Skeletal muscle satellite cell (primary cell): Measurements from ENCODE around the gene PLEKHO2.

Source experiments
- H3K27me3 ChIP-seq: 2 replicates; pipeline ENCODE4 v1.7.0; 2013; ENCODE audit warnings: low read length; ENCODE audit not compliant: control insufficient read depth, insufficient read depth
- H3K36me3 ChIP-seq: 2 replicates; pipeline ENCODE4 v1.7.0; 2013; ENCODE audit warnings: mild to moderate bottlenecking, control low read depth, low read length; ENCODE audit not compliant: insufficient read depth
- H3K4me1 ChIP-seq: 2 replicates; pipeline ENCODE4 v1.7.0; 2013; ENCODE audit warnings: low read length; ENCODE audit not compliant: control insufficient read depth, insufficient read depth
- H3K4me2 ChIP-seq: 2 replicates; pipeline ENCODE4 v1.7.0; 2013; ENCODE audit warnings: mild to moderate bottlenecking, low read length
- H3K4me3 ChIP-seq: 2 replicates; pipeline ENCODE4 v1.7.0; 2013; ENCODE audit warnings: low read length
- H3K9ac ChIP-seq: 2 replicates; pipeline ENCODE4 v1.7.0; 2013; ENCODE audit warnings: mild to moderate bottlenecking, low read depth, low read length, moderate library complexity
- H3K9me3 ChIP-seq: replicated peaks from 2 replicates; pipeline ENCODE4 v1.7.0; 2013; ENCODE audit warnings: mild to moderate bottlenecking, control low read depth, low read length

Gene PLEKHO2

GRCh38 chr15:64847448-64847847 lies 5.7 kb downstream of the PLEKHO2 start:
- Histone ChIP-seq H3K4me2 (no peak overlapping the region), H3K4me1 (peaks cover 54% of the 10 kb centered on the region), H3K4me3 (no peak overlapping the region), H3K27me3 (no peaks in the 10 kb centered on the region), H3K36me3 (peaks cover 34% of the 10 kb centered on the region), H3K9me3 (no peaks in the 10 kb centered on the region), H3K9ac (no peak overlapping the region)

GRCh38 chr15:64847876-64848716 lies 6.4 kb downstream of the PLEKHO2 start:
- H3K4me1 ChIP-seq = peaks cover 54% of the 10 kb centered on the region
- no peak overlapping the region for H3K4me3 ChIP-seq
- H3K9ac ChIP-seq = no peak overlapping the region
- H3K36me3 ChIP-seq = peaks cover 34% of the 10 kb centered on the region
- H3K4me2 ChIP-seq = no peak overlapping the region
- no peaks in the 10 kb centered on the region for H3K27me3 ChIP-seq
- no peaks in the 10 kb centered on the region for H3K9me3 ChIP-seq

- H3K9me3 ChIP-seq = no peaks in the 10 kb centered on the region
- no peak overlapping the region for H3K4me3 ChIP-seq
- H3K4me1 ChIP-seq = peaks cover 54% of the 10 kb centered on the region
- peak overlapping the region; percentile 45 for H3K4me2 ChIP-seq
- no peaks in the 10 kb centered on the region for H3K27me3 ChIP-seq
- peaks cover 49% of the 10 kb centered on the region for H3K36me3 ChIP-seq
- H3K9ac ChIP-seq = peak overlapping the region; percentile 26
These were observed 9.2 kb downstream of the PLEKHO2 start for GRCh38 chr15:64850778-64851502.

GRCh38 chr15:64851503-64851840 lies 9.8 kb downstream of the PLEKHO2 start:
- Histone ChIP-seq H3K9ac (peak overlapping the region; percentile 27), H3K4me2 (peak overlapping the region; percentile 45), H3K27me3 (no peaks in the 10 kb centered on the region), H3K36me3 (peaks cover 50% of the 10 kb centered on the region), H3K4me3 (peak overlapping the region; percentile 11), H3K9me3 (no peaks in the 10 kb centered on the region), H3K4me1 (peaks cover 58% of the 10 kb centered on the region)

- no peak overlapping the region for H3K9ac ChIP-seq
- no peaks in the 10 kb centered on the region for H3K9me3 ChIP-seq
- no peaks in the 10 kb centered on the region for H3K27me3 ChIP-seq
- peaks cover 67% of the 10 kb centered on the region for H3K4me1 ChIP-seq
- peaks cover 49% of the 10 kb centered on the region for H3K36me3 ChIP-seq
- no peak overlapping the region for H3K4me3 ChIP-seq
- peak overlapping the region; percentile 32 for H3K4me2 ChIP-seq
These were observed 12.3 kb downstream of the PLEKHO2 start for GRCh38 chr15:64854041-64854440.

- H3K9me3 ChIP-seq = no peaks in the 10 kb centered on the region
- peaks cover 67% of the 10 kb centered on the region for H3K4me1 ChIP-seq
- H3K36me3 ChIP-seq = peaks cover 53% of the 10 kb centered on the region
- H3K27me3 ChIP-seq = no peaks in the 10 kb centered on the region
- no peak overlapping the region for H3K4me2 ChIP-seq
- H3K4me3 ChIP-seq = no peak overlapping the region
- H3K9ac ChIP-seq = no peak overlapping the region
These were observed 12.8 kb downstream of the PLEKHO2 start for GRCh38 chr15:64854526-64854925.

- Histone ChIP-seq H3K9me3 (no peaks in the 10 kb centered on the region), H3K36me3 (peaks cover 53% of the 10 kb centered on the region), H3K4me1 (peaks cover 67% of the 10 kb centered on the region), H3K9ac (peak overlapping the region; percentile 47), H3K4me2 (no peak overlapping the region), H3K27me3 (no peaks in the 10 kb centered on the region), H3K4me3 (no peak overlapping the region)
These were observed 13.7 kb downstream of the PLEKHO2 start for GRCh38 chr15:64855205-64855975.

- Histone ChIP-seq H3K36me3 (peaks cover 57% of the 10 kb centered on the region), H3K4me2 (no peak overlapping the region), H3K4me1 (peaks cover 55% of the 10 kb centered on the region), H3K9me3 (no peaks in the 10 kb centered on the region), H3K27me3 (no peaks in the 10 kb centered on the region), H3K4me3 (no peak overlapping the region), H3K9ac (peak overlapping the region; percentile 47)
These were observed 14.9 kb downstream of the PLEKHO2 start for GRCh38 chr15:64856429-64857145.

- peaks cover 66% of the 10 kb centered on the region for H3K36me3 ChIP-seq
- H3K4me2 ChIP-seq = peak overlapping the region; percentile 34
- H3K27me3 ChIP-seq = no peaks in the 10 kb centered on the region
- H3K4me3 ChIP-seq = peak overlapping the region; percentile 9
- H3K4me1 ChIP-seq = peaks cover 48% of the 10 kb centered on the region
- H3K9me3 ChIP-seq = no peaks in the 10 kb centered on the region
- peak overlapping the region; percentile 47 for H3K9ac ChIP-seq
These were observed 15.7 kb downstream of the PLEKHO2 start for GRCh38 chr15:64857421-64857820.

- Histone ChIP-seq H3K4me3 (no peak overlapping the region), H3K4me1 (peaks cover 50% of the 10 kb centered on the region), H3K27me3 (no peaks in the 10 kb centered on the region), H3K9me3 (no peaks in the 10 kb centered on the region), H3K36me3 (peaks cover 66% of the 10 kb centered on the region), H3K4me2 (peak overlapping the region; percentile 34), H3K9ac (peak overlapping the region; percentile 39)
These were observed 16.4 kb downstream of the PLEKHO2 start for GRCh38 chr15:64858021-64858575.
